Skin epidermis (tissue), 12 donors: ENCODE data around the gene DUOXA2.

Experiments used
- H3K27ac ChIP-seq, 21 experiments: fragments of 200-600 bp; sonication (generic) in 11 of 21; one replicate each; pipeline ENCODE4 v1.5.0; 2020; ENCODE audit warnings: mild to moderate bottlenecking in 3 of 21, inconsistent platforms in 2 of 21, moderate library complexity in 2 of 21
- H3K4me3 ChIP-seq, 7 experiments: fragments of 200-600 bp; sonication (generic) in 2 of 7; one replicate each; pipeline ENCODE4 v1.5.0; 2020; ENCODE audit warnings: inconsistent platforms in 2 of 7, mild to moderate bottlenecking in 2 of 7, moderate library complexity in 1 of 7

The DUOXA2 gene

DNA sequence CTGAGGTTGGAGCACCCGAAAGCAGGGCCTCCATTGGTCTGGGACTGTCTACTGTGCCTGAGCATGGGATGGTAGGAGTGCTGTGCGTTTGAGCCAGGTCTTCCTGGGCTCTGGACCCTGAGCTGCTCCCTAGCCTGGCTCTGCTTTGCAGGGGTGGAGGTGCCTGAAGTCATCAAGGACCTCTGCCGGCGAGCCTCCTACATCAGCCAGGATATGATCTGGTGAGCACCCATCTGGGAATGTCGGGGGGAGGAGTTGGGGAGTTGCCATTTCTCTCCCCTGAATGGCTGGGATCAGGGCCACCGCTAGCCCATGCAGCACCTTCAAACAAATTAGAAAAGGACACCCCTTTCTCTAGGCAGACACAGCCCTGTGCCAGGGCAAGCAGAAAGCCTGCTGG is 36.4 kb downstream of the DUOXA2 start:
- H3K27ac ChIP-seq, result no peak overlapping the region

GRCh38 chr15:45150997-45151396 is 36.9 kb downstream of the DUOXA2 start:
- Histone ChIP-seq H3K27ac (no peak overlapping the region), H3K4me3 (no peak overlapping the region)

More for the DNA sequence above, 36.4 kb downstream of the DUOXA2 start:
- H3K4me3 ChIP-seq, result no peak overlapping the region

- H3K4me3 ChIP-seq, result no peak overlapping the region
- no peak overlapping the region for H3K27ac ChIP-seq
These were observed 38.1 kb downstream of the DUOXA2 start for GRCh38 chr15:45151998-45152828.

DNA sequence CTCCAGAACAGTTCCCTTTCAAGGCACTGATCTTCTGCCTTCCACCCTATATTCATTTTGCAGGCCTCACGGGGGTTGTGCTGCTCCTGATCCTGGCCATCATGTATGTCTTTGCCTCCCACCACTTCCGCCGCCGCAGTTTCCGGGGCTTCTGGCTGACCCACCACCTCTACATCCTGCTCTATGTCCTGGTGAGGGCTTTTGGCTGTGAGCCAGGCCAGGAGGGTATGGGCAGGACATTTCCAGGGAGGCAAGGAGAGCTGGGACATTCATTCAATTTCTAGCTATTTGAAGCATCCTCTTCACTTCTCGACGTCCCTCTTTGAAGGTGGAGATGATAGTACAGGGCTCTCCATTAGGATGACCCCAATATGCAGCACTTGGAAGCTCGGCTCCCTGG is 41.6 kb downstream of the DUOXA2 start:
- H3K27ac ChIP-seq, result peak overlapping the region in 1 of 21 experiments; percentile 86
- no peak overlapping the region for H3K4me3 ChIP-seq

- H3K27ac ChIP-seq, result peak overlapping the region in 18 of 21 experiments; percentile 4 to 86 (median 64)
- H3K4me3 ChIP-seq, result no peak overlapping the region
These were observed 42.8 kb downstream of the DUOXA2 start for GRCh38 chr15:45156744-45157455.

- Histone ChIP-seq H3K27ac (peak overlapping the region in 18 of 21 experiments; percentile 0 to 86 (median 62)), H3K4me3 (no peak overlapping the region)
These were observed 43.8 kb downstream of the DUOXA2 start for GRCh38 chr15:45157974-45158373.

DNA sequence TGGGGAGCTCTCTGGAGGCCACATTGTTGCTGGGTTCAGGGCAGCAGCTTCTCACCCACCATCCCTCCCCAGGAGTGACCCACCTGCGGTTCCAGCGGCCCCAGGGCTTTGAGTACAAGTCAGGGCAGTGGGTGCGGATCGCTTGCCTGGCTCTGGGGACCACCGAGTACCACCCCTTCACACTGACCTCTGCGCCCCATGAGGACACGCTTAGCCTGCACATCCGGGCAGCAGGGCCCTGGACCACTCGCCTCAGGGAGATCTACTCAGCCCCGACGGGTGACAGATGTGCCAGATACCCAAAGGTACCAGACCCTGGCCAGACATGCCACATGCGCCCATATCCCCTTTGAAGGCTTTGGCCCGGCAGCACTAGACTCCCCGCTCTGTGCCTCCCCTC is 47.5 kb downstream of the DUOXA2 start:
- Histone ChIP-seq H3K27ac (peak overlapping the region in 17 of 21 experiments; percentile 16 to 87 (median 74)), H3K4me3 (no peak overlapping the region)

DNA sequence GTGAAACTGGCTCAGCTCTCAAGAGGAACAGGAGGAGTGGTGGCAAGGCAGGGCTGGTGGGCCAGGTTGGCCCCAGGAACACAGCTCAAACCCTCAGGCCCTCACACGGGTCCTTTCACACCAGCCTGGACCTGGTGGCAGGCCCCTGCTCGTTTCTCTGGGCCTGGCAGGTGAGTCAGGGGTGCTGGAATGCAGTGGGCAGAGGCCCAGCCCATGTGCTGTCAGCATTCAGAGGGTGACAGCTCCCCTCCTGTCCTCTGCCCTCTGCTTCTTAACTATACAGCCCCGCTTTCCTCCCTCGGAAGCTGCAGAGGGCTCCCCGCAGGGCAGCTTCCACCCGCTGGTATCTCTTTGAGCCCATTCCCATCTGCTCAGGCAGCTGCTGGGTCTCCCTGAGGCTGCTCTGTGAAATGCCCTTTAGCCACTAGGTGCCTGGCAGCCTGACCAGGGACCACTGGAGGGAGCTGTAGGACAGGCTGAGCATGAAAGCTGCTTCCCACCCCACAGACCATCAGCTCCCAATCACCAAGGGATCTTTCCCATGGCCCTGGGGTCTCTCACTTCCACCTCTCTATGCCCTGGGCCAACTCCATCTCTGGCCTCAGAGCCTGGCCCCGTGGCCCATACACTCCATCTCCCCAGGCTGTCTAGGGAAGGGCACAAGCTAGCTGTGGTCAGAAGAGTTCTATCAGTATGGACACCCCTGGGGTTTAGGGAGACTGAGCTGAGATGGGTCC is 48.8 kb downstream of the DUOXA2 start:
- Histone ChIP-seq H3K4me3 (no peak overlapping the region), H3K27ac (peak overlapping the region in 20 of 21 experiments; percentile 16 to 87 (median 72))

GRCh38 chr15:45163508-45163856 is 49.4 kb downstream of the DUOXA2 start:
- peak overlapping the region in 17 of 21 experiments; percentile 24 to 87 (median 73) for H3K27ac ChIP-seq
- H3K4me3 ChIP-seq, result no peak overlapping the region

GRCh38 chr15:45164914-45165313 is 50.8 kb downstream of the DUOXA2 start:
- Histone ChIP-seq H3K27ac (peak overlapping the region in 7 of 21 experiments; percentile 26 to 99 (median 98)), H3K4me3 (no peak overlapping the region)

DNA sequence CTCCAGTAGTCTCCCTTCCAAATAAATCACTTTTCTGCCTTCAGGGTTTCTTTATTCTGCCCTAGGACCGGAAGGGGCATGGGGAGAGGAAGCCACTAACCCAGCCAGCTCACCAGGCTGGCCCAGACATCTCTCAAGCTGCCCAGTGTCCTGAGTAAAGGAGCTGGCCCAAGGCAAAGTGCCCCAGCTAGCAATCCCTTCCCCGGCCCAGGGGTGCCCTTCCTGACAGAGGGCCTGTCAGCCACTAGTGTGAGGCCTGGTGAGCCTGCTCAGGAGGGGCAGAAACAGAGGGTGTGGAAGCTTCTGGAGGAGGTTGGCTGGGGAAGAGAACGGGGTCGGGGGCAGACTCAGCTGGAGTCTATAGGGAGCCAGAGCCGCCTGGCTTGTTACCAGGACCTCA is 51.4 kb downstream of the DUOXA2 start:
- Histone ChIP-seq H3K4me3 (no peak overlapping the region), H3K27ac (peak overlapping the region in 14 of 21 experiments; percentile 5 to 100 (median 98))

DNA sequence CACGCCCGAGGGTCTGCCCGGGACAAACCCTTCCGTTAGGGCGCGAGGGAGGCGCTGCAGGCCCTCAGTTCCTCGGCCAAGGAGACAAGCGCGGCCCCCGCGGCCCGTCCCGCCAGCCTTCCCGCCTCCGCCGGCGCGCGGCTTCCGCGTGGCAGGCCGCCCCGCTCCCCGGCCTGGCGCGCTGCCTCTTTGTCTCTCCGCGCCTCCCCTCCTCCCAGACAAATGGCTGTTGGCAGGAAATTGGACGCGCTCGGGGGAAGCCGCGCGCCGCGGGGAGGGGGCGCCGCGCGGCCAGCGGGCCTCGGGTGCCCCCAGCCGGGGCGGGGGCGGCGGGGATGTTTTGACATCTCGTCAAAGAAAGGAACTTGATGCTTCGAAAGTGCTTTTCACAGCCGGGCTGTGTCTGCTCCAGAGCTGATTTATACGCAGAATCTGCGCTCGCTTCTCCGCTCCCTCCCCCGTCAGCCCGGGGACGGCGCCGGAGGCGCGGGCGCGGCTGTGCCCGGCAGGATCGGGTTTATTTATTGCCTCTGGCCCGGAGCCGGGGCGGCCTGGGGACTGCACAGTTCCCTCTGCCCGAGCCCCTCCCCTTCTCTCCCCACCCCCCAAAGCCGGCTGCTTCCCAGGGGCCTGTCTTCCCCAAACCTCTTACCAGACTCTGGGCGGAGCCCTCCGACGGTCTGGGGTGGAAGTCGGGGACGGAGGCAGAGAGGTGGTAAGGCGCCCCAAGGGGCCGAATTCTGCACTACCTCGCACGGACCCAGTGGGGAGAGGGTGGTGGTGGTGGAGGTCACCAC is 52.9 kb downstream of the DUOXA2 start:
- Histone ChIP-seq H3K4me3 (peak overlapping the region; percentile 39 to 66 (median 54)), H3K27ac (peak overlapping the region; percentile 89 to 100 (median 98))

DNA sequence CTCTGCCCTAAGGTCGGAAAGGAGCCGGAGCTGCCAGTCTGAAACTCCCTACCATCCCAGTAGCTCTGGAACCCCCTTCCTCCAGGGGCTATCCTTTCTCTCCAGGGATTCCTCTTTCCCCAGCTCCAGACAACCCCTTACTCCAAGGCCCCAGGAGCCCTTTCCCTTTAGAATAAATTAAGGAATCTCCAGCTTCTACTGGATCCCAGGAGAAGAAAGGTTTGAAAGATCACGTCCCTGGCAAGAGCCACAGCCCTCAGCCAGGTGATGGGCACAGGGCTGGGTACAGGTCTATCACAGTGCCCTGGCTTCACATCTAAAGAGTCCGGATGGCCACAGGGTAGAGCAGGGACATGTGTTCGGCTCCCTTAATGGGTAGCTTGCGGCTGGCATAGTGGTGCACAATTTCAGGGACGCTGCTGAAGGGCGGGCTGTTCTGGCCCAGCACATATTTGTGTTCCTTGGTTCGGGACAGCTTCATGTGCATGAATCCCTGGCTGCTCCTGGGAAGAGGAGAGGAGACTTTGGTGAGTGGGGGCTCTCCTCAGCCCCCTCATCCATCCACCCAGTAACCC is 53.6 kb downstream of the DUOXA2 start:
- Histone ChIP-seq H3K4me3 (peak overlapping the region; percentile 39 to 66 (median 54)), H3K27ac (peak overlapping the region; percentile 89 to 100 (median 98))
